Upper lobe of right lung (tissue), 1 donor: Measurements from ENCODE around the gene DAAM2. TPM values are rescaled to one million over a fixed set of nuclear protein-coding genes. Genes with fewer than 3 reads are reported as not detected.
A peak's percentile ranks its signal among the peaks of the same experiment; 100 is the strongest.

ENCODE experiments used
- ATAC-seq: fragments of 200-7000 bp; cut with Tn5 transposase; one replicate; pipeline ENCODE4 v1.9.1; 2020; ENCODE audit warnings: mild to moderate bottlenecking, moderate library complexity
- DNase-seq: peaks from one replicate; pipeline ENCODE4 v3.0.0-alpha.2; 2020
- H3K27ac ChIP-seq: fragments of 200-600 bp; one replicate; pipeline ENCODE4 v1.8.0; 2022
- H3K27me3 ChIP-seq: fragments of 200-600 bp; one replicate; pipeline ENCODE4 v1.8.0; 2022; ENCODE audit warnings: mild to moderate bottlenecking
- H3K36me3 ChIP-seq: fragments of 200-600 bp; one replicate; pipeline ENCODE4 v1.8.0; 2022
- H3K4me1 ChIP-seq: fragments of 200-600 bp; one replicate; pipeline ENCODE4 v1.8.0; 2022
- H3K4me3 ChIP-seq: fragments of 200-600 bp; one replicate; pipeline ENCODE4 v1.8.0; 2022; ENCODE audit warnings: mild to moderate bottlenecking
- H3K9me3 ChIP-seq: fragments of 200-600 bp; one replicate; pipeline ENCODE4 v1.8.0; 2022
- intact Hi-C: fragments of 100-400 bp; cut with DNase I; formaldehyde crosslinking; loops from one replicate; pipeline ENCODE4 v1.11.0; 2022
- total RNA-seq: library from RNA; stranded (reverse); fragmentation: NEBNext Ultra II Directional; extraction: Animal tissue kit (Norgen Biotek cat#: 25700); gene quantifications from one replicate; pipeline ENCODE4 v1.2.1, GENCODE V29; 2021
- TF ChIP-seq, protein P1 (sequence below): fragments of 200-600 bp; IDR thresholded peaks from one replicate; pipeline ENCODE4 v1.8.0; 2022; ENCODE audit warnings: antibody characterized with exemption
- donor health status: DM: no; HTN: yes; CAD: no; lungs with severe emphysema.

Gene DAAM2
- total RNA-seq, 1 donor from 2014 or later, result 34.6 TPM

DNA sequence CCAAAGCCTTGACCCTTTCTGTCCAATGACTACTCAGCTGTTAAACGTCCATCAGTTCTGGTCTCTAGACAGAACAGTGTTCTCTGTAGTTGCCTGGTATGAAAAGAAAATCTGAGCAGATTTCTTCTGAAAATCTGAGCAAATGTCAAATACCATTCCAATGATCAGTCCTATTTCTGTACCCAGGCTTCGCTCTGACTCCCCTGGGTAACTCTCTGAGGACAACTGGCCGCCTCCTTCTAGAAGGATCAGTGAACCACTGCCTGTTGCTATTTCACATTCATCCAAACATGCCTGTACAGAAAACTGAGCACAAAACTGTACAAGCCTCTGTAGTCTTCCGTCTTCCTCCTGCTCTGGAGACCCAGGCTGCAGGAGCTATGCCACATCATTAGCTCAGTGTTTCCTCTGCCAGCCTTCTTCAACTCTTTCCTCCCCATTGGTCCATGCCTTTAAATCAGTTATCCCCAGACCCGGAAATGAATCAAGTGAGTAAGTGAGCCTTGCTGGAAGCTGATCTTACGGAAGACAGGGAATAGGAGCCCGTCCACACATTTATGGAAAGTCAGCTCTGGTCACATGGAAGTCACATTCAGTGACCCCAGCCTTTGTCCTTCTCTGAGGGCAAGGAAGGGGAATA is 63.3 kb downstream of the DAAM2 start:
- TF ChIP-seq, protein P1, sequence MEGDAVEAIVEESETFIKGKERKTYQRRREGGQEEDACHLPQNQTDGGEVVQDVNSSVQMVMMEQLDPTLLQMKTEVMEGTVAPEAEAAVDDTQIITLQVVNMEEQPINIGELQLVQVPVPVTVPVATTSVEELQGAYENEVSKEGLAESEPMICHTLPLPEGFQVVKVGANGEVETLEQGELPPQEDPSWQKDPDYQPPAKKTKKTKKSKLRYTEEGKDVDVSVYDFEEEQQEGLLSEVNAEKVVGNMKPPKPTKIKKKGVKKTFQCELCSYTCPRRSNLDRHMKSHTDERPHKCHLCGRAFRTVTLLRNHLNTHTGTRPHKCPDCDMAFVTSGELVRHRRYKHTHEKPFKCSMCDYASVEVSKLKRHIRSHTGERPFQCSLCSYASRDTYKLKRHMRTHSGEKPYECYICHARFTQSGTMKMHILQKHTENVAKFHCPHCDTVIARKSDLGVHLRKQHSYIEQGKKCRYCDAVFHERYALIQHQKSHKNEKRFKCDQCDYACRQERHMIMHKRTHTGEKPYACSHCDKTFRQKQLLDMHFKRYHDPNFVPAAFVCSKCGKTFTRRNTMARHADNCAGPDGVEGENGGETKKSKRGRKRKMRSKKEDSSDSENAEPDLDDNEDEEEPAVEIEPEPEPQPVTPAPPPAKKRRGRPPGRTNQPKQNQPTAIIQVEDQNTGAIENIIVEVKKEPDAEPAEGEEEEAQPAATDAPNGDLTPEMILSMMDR, result no peak
- intact Hi-C loops, result no loop called here
- Histone ChIP-seq H3K27me3 (no peaks in the 10 kb centered on the region), H3K4me3 (no peak overlapping the region), H3K4me1 (no peaks in the 10 kb centered on the region), H3K27ac (no peak overlapping the region), H3K36me3 (peaks cover 10% of the 10 kb centered on the region), H3K9me3 (no peaks in the 10 kb centered on the region)
- DNase-seq (no peak), ATAC-seq (no peak)

DNA sequence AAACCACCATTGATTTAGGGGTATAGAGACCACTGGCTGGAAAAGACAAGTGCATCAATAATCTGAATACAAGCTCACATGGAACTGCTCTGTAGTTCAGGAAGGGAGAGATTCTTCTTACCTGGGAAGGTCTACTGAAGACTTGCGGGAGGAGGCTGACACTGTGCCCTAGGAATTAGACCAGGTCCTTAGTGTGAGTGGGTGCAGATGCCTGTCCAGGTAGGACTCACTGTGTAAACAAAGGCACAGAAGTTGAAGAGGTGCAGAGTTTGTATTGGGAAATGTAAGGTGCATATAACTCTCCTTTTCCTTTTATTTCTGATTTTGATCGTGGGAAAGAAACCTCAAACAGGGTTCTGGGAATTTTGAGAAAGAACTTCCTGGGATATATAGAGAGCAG is 66.8 kb downstream of the DAAM2 start:
- TF ChIP-seq, protein P1, result no peak
- Histone ChIP-seq H3K9me3 (no peaks in the 10 kb centered on the region), H3K36me3 (peaks cover 10% of the 10 kb centered on the region), H3K27ac (no peak overlapping the region), H3K4me3 (no peak overlapping the region), H3K4me1 (no peaks in the 10 kb centered on the region), H3K27me3 (no peaks in the 10 kb centered on the region)
- peak; percentile 80 for ATAC-seq
- no peak for DNase-seq
- intact Hi-C loops, result no loop called here

DNA sequence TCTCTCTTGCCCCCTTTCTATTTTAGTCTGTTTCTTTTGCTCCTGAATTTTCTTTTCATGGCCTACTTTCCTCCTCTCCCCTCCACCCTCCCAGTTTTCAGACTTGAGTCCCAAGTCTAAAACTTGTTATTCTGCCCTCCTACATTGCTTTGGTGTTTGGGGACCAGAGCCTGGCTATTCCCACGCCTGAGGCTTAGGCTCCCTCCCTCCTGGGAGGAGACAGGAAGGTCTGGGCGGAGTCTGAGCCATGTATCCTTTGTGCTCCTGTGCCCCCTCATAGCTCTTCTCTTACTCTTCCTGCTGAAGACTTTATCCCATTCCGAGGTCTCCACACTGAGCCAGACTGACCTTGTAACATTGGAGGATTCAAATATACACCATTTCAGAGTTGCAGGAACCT is 69.5 kb downstream of the DAAM2 start:
- H3K27ac ChIP-seq, result no peak overlapping the region
- H3K27me3 ChIP-seq, result no peaks in the 10 kb centered on the region
- H3K4me1 ChIP-seq, result no peaks in the 10 kb centered on the region
- DNase-seq, result no peak
- intact Hi-C loops, result no loop called here
- no peaks in the 10 kb centered on the region for H3K9me3 ChIP-seq
- no peak for ATAC-seq
- TF ChIP-seq, protein P1, result no peak
- peaks cover 5% of the 10 kb centered on the region for H3K36me3 ChIP-seq
- H3K4me3 ChIP-seq, result no peak overlapping the region

DNA sequence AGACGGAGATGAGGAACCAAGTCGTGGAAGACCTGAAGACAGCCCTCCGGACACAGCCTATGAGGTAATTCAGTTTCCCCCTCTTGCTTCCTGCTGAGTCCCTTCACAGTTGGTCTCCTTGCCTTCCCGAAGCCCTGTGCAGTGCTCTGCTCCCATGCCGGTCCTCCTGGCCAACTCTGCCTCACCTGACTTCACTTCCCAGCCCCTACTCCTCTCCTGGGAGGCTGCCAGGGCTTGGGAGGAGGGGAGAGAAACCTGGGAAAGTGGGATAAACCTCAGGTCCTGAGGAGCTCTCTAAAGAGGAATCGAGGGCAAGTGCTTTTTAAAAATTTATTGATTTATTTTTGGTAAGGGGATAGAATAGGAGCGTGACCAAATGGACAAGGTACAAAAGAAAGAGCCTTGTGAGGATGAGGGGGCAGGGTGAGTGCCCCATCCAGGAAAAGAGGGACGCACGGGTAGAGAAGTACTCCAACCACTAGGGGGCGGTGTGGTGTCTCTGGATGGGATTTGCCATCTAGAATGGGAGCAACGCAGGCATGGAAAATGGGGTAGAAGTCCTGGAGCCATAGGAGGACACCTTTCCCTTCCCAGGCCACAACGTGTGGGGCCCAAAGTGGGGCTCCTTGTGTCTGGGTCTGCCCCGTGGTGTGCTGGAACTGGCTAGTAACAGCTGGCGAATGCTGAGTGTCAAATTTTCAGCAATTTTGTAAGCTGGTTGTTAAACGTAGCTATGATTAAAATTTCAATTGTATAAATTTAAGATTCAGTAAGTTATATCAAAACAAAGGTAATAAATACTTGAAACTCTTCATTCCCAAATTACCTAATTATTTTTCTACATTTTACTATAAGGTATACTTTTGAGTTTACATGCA is 73.1 kb downstream of the DAAM2 start:
- TF ChIP-seq, protein P1, result peak; percentile 86
- peaks cover 17% of the 10 kb centered on the region for H3K36me3 ChIP-seq
- no peaks in the 10 kb centered on the region for H3K9me3 ChIP-seq
- no peaks in the 10 kb centered on the region for H3K4me1 ChIP-seq
- ATAC-seq (peak; percentile 81), DNase-seq (peak; percentile 72)
- H3K4me3 ChIP-seq, result no peak overlapping the region
- H3K27ac ChIP-seq, result no peak overlapping the region
- intact Hi-C loops, result no loop called here
- no peaks in the 10 kb centered on the region for H3K27me3 ChIP-seq

DNA sequence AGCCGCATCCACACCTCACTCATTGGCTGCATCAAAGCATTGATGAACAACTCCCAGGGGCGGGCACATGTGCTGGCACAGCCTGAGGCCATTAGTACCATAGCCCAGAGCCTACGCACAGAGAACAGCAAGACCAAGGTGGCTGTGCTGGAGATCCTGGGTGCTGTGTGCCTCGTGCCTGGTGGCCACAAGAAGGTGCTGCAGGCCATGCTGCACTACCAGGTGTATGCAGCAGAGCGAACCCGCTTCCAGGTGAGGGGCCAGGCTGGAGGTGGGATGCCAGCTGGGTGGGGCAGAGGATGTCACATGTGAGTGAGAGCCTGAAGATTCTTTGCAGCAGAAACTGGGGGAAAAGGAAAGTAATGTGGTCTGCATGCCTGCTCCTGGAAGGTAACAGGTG is 75.4 kb downstream of the DAAM2 start:
- Histone ChIP-seq H3K27me3 (no peaks in the 10 kb centered on the region), H3K4me1 (no peaks in the 10 kb centered on the region), H3K9me3 (no peaks in the 10 kb centered on the region), H3K27ac (no peak overlapping the region), H3K4me3 (no peak overlapping the region), H3K36me3 (peaks cover 27% of the 10 kb centered on the region)
- intact Hi-C loops, result no loop called here
- TF ChIP-seq, protein P1, result no peak
- no peak for DNase-seq
- no peak for ATAC-seq
